Erythroblast (primary cell): ENCODE measurements around the gene CTNND2.

Experiments used
- GATA1 ChIP-seq: IDR thresholded peaks from 2 replicates; pipeline ENCODE4 v1.6.1; 2011; ENCODE audit warnings: low read depth, mild to moderate bottlenecking, control low read depth, low read length, moderate library complexity
- POLR2A ChIP-seq: IDR thresholded peaks from 2 replicates; pipeline ENCODE4 v1.6.1; 2011; ENCODE audit warnings: mild to moderate bottlenecking, low read length

DNA sequence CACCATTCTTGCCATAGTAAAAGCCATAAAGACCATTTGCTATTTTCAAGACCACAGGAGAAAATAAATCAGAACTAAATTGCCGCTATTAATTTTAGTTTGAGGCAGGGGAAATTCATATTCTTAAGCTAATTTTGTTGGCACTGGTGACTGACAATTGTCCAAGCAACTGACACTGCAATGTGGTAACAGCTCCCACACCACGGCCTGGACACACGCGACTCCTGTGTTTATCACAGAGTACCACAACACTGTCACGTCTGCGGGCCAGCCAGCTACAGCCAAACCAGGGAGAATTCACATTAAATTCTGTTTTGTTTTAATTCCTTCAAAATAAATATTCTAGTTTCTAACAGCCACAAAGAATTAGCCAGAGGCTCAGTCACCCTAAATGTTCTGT lies 481.9 kb downstream of the CTNND2 start:
- no peak for TF ChIP-seq POLR2A
- TF ChIP-seq GATA1 = no peak
